ENCODE data around the gene FOXJ2.

- TF ChIP-seq POLR2A (IDR thresholded peaks at IDR 0.05) (no peak), CTCF (IDR thresholded peaks at IDR 0.05) (no peak)
Measured at GRCh38 chr12:8040791-8041190, 8.3 kb downstream of the FOXJ2 start.

Measured in right lobe of liver (tissue), 4 donors.